Measurements from ENCODE around the gene EPC1. TPM values are rescaled to one million over a fixed set of nuclear protein-coding genes. Genes with fewer than 3 reads are reported as not detected.
A peak's percentile ranks its signal among the peaks of the same experiment; 100 is the strongest.

EPC1 gene
- total RNA-seq, 1 donor from 2014 or later: 24.3 TPM

GRCh38 chr10:32337350-32337749 is 9.6 kb downstream of the EPC1 start:
- DNase-seq: no peak

DNA sequence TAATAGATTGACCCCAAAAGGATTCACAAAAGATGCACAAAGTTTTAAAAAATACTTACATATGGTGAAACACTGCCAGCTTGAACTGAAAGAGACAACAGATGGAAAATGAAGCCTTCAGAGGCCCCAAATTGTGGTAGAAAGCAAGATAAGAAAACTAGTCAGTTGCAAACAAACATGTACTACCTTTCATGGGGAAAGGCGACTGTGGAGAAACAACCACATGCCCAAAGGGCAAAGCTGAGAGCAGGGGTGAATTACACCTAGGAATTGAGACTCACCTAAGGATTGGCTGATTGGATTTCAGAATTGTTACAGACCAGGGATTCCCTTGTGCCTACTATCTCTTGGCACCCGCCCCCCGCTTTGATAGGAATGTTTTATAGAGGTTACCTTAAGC is 13.1 kb downstream of the EPC1 start:
- DNase-seq: no peak

DNA sequence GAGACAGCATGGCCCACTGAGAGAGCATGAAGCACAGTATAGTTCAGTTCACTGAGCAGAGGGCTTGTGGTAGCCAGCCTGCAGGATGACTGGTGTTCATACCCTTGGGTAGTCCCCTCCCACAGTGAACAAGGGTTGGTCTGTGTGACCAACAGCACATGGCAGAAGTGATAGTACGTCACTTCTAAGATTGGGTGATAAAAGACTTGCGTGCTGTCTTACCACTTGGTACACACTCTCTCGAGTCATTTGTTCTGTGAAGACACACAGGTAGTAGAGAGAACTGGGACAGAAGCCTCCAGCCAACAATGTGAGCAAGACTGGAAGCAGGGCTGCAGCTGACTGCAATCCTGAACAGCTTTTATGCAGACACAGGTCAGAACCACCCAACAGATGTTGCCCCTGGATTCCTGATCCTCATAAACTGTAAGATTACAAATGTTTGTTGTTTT is 14.6 kb downstream of the EPC1 start:
- DNase-seq: no peak

GRCh38 chr10:32331606-32332005 is 15.4 kb downstream of the EPC1 start:
- DNase-seq: no peak

DNA sequence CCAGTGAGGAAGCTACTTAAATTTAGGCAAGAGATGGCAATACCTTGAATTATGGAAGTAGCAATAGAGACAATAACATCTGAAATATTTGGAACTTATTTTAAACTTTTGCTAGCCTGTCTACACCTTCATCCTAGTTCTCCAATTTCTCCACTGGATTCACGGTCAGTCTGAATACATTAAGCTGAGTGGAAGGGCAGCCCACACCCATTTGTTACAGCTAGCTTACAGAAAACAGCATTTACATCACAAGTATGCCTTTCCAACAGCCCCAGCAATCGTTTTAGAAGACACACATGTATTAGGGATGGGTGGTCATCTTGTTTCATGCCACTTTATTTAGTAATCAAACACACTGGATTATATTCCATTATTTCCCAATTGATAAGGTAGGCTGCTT is 16.7 kb downstream of the EPC1 start:
- DNase-seq: no peak

GRCh38 chr10:32329061-32329460 is 17.9 kb downstream of the EPC1 start:
- no peak for DNase-seq

GRCh38 chr10:32328499-32328898 is 18.5 kb downstream of the EPC1 start:
- peak; percentile 28 for DNase-seq

- DNase-seq: no peak
These were observed 19.6 kb downstream of the EPC1 start for GRCh38 chr10:32327364-32327691.

DNA sequence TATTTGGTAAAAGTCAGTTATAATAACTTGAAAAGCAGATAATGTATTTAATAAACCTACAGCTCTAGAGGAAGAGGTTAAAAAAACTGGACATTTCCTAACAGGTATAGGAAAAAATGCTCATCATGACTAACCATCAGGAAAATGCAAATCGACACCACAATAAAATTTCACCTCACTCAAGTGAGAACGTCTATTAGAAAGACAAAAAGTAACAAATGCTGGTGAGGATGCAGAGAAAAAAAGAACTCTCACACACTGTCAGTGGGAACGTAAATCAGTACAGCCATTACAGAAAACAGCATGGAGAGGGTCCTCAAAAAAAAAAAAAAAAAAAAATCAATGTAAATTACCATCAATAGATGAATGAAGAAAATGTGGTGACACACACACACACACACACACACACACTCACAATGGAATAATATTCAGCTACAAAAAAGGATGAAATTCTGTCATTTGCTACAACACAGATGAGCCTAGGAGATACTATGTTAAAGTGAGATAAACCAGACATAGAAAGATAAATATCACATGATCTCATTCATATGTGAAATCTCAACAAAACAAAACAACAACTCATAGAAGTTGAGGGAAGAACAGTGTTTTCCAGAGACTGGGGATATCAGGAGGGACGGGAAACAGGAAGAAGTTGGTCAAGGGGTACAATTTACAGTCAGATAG is 20.1 kb downstream of the EPC1 start:
- DNase-seq: no peak

GRCh38 chr10:32326119-32326518 is 20.8 kb downstream of the EPC1 start:
- DNase-seq: no peak

- DNase-seq: no peak
These were observed 23.9 kb downstream of the EPC1 start for GRCh38 chr10:32323051-32323450.

- no peak for DNase-seq
These were observed 25.8 kb downstream of the EPC1 start for GRCh38 chr10:32321016-32321631.

DNA sequence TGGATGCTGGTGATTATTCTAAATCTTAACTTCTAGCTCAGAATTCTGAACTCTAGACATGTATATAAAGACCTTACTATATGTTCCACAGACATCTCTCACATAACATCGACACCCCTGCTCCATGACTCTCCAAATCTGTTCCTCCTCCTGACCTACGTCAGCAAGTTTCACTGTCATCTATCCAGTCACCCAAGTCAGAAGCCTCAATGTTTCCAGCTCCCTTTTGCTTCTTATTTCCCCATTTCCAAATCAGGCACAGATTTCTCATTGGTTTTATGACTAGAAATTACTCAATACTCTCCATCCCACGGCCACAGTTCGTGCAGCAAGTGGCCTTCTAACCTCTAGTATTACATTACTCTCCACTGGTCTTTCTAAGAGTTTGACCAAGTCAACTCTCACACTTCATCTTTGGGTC is 28.5 kb downstream of the EPC1 start:
- no peak for DNase-seq

DNA sequence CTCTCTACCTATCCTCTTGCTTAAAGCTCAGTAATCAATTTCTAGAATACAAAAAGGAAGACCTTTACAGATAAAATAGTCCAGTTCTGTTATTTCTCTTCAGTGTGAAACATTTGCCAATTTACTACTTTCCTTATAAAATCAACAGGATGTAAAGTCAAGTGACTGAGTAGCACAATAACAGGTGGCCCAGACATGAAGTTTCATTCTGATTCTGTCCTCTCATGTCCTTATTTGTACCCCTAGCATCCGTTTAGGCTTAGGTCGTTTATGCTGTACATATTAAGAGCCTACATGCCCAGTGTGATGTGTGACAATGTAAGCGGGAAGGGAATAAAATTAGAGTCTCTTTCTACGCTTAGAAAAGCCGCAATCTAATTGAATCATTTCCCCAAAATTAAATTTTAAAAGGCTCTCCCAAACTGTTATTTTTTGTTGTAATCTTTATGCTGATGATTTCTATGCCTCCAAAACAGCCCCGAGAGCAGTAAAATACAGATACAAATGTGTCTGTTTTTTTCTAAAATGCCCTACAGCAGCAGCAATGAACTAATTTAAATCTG is 29.1 kb downstream of the EPC1 start:
- peak; percentile 36 for DNase-seq

DNA sequence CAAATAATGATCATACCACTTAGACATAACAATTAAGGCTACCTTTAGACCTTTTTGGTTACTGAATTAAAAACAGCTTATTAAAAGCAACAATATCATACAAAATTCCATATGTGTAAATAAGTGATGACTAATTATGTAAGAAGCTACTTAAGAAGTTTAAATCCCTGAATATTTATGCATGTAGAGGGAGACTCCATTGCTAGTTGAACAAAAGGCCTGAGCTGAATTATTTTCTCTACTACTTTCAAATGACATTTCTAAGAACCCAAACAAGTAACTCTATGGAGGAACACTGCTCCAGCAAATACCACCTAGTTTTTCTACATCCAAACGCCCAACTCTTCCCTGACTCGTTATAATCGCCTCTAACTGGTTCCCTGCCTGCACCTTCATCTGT is 31.5 kb downstream of the EPC1 start:
- DNase-seq: no peak

GRCh38 chr10:32314588-32314987 is 32.4 kb downstream of the EPC1 start:
- no peak for DNase-seq

GRCh38 chr10:32308027-32308603 is 38.8 kb downstream of the EPC1 start:
- no peak for DNase-seq

DNA sequence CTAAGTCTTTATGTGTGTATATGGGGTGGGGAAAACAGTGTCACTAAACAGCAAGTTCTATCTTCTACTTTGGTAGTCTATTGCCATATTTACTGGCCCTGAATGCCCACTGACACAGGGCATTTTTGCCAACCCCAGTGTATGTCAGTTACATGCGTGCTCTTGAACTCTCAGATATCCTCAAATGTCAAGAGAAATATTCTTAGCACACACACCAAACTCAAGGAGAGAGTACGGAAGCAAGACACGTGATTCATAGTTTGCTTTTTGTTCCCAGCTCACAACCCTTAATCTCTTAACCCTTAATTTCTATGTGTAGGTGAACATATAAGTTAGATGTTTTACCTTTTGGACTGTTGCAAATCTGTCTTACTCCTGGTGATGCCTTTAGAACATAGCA is 39.3 kb downstream of the EPC1 start:
- DNase-seq: no peak

- no peak for DNase-seq
These were observed 47.5 kb downstream of the EPC1 start for GRCh38 chr10:32299354-32299980.

DNA sequence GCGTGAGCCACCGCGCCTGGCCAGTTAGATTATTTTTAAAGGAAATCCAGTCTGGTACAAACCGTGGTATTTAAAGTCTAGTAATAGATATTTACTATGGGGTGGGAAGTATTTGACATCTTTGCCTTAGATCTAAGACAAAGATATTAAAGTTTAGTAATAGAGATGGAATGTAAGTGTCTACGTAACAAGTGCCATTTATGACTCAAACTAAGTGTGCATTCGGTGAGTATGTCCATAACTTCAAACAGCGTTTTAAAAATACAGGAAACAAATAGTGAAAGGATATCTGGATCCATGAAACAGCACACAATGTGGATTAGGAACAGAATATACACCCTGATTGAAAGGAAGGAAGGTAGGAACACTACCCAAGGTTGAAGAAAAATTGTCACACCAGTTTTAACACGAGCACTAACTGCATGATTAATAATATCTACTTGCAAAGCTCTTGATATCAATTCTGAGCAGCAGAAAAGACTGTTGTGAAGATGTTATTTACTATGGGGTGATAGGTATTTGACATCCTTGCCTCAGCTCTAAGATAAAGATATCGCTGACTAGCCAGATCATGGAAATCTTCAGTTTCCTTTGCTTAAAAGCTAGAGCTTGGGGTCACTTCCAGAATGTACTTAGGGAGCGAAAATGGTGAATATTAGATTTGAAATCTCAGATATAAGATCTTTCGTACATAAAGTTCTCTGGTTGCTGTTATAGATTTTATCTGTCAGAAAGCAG is 48.7 kb downstream of the EPC1 start:
- peak; percentile 84 for DNase-seq

GRCh38 chr10:32295027-32295426 is 51.9 kb downstream of the EPC1 start:
- no peak for DNase-seq

- DNase-seq: no peak
These were observed 53.4 kb downstream of the EPC1 start for GRCh38 chr10:32293581-32293980.

DNA sequence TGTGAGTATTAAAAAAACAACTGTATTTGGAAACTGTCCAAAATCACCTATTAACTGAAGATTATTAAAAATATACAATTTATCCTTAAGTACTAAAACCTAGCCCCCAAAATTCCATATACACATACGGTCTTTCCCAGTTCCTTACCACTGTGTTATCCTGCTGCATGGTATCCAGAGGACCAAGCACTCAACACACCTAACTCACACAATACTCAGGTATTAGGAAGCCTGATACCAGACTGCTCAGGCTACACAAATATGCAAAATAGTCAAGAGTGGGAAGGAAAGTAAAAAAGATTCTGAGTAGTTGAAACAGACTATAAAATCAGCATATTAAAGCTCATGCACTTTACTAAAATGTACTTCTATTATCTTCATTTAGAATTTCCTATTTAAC is 67.2 kb downstream of the EPC1 start:
- no peak for DNase-seq

Data from dermis blood vessel endothelial cell (primary cell).